ENCODE measurements around the gene HDAC2. TPM values are rescaled to one million over a fixed set of nuclear protein-coding genes. Genes with fewer than 3 reads are reported as not detected.
"Not testable (repeated sequence)": the region's sequence is repeated elsewhere in the genome, so short reads cannot be mapped to it uniquely, and the experiment has no call there.

Gene HDAC2
- total and polyA plus RNA-seq, 5 experiments from 2014 or later: 64.8 to 90.0 (median 80.2) TPM

GRCh38 chr6:113997116-113997515 lies 26.2 kb upstream of the HDAC2 start:
- no peak overlapping the region for H3K27ac Mint-ChIP-seq
- H3K9me3 Mint-ChIP-seq: peaks cover 0 to 8% (median 0%) of the 10 kb centered on the region in 9 donors
- H3K27me3 Mint-ChIP-seq: peaks cover 0 to 12% (median 4%) of the 10 kb centered on the region in 5 donors
- peaks cover 0 to 3% (median 0%) of the 10 kb centered on the region in 3 donors for H3K36me3 Mint-ChIP-seq
- POLR2A ChIA-PET: no interaction called here
- peaks cover 0 to 4% (median under 1%) of the 10 kb centered on the region in 4 donors for H3K4me1 Mint-ChIP-seq
- no peak overlapping the region for H3K4me3 Mint-ChIP-seq
- DNase-seq (no peak), ATAC-seq (no peak)

DNA sequence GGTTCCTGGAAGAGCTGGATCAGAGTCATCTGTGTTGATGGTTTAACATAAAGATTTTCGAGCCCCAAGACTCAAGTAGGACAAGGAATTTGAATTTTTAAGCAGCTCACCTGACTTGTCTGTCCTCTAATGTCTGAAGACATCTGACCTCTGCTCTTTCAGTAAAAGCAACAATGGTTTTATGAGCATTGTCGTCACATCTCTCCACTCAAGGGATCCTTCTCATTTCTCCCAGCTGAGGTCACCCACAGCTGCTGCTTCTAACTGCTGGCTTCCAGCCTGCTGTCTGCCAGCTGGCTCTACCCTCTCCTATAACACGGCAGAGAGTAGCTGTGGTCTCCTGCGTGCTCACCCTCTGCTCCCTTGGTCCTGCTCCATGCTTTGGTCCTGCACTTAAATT lies 24.7 kb upstream of the HDAC2 start:
- H3K4me3 Mint-ChIP-seq: no peak overlapping the region
- POLR2A ChIA-PET: no interaction called here
- no peak for ATAC-seq
- H3K27ac Mint-ChIP-seq: no peak overlapping the region
- peaks cover 0 to 4% (median under 1%) of the 10 kb centered on the region in 4 donors for H3K4me1 Mint-ChIP-seq
- H3K36me3 Mint-ChIP-seq: peaks cover 0 to 8% (median 0%) of the 10 kb centered on the region in 3 donors
- peaks cover 0 to 8% (median 0%) of the 10 kb centered on the region in 9 donors for H3K9me3 Mint-ChIP-seq
- peaks cover 0 to 7% (median 4%) of the 10 kb centered on the region in 5 donors for H3K27me3 Mint-ChIP-seq
- no peak for DNase-seq

DNA sequence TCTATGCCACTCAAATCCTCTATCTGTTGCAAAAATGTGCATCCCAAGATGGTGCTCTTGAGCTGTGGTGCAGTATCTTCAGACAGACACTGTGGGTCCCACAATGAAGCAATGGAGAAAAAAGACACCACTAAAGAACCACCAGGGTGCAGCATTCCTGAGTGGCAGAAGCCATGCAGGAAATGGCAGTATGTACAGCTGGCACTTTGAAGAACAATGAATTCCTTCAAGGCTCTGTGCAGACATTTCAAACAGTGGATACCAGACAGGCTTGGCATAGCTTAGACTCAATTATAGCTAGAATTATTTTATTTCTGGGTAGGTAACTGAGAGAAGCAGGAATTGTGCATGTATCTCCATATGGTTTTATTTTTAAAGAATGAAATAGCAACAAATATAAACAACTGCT lies 24.0 kb upstream of the HDAC2 start:
- no peak overlapping the region for H3K27ac Mint-ChIP-seq
- peaks cover 0 to 8% (median 0%) of the 10 kb centered on the region in 9 donors for H3K9me3 Mint-ChIP-seq
- ATAC-seq (peak; percentile 56 to 70), DNase-seq (peak in 3 of 10 donors; percentile 6 to 21 (median 6))
- peaks cover 0 to 7% (median 3%) of the 10 kb centered on the region in 5 donors for H3K27me3 Mint-ChIP-seq
- peaks cover 0 to 11% (median 0%) of the 10 kb centered on the region in 3 donors for H3K36me3 Mint-ChIP-seq
- no peak overlapping the region for H3K4me3 Mint-ChIP-seq
- peaks cover 0 to 4% (median under 1%) of the 10 kb centered on the region in 4 donors for H3K4me1 Mint-ChIP-seq
- POLR2A ChIA-PET: no interaction called here

DNA sequence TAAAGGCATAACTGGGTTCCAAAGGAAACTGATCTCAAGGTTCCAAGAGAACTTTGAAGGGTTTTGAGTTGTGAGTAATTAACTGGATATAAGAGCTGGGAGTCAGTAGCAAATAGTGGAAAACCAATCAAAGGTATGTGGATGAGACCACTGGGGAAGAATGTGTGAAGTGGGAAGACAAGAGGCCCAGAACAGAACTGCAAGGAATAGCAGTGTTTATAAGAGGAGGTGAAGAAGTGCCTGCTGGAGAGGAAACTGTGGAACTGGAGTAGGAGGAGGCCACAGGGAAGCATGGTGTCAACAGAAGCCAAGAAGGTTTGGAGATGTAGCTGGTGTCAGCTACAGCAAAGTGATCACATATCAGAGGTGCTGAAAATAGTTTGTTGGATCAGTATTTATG lies 18.7 kb upstream of the HDAC2 start:
- H3K36me3 Mint-ChIP-seq: peaks cover 0 to 14% (median 0%) of the 10 kb centered on the region in 3 donors
- DNase-seq (no peak), ATAC-seq (no peak)
- H3K4me1 Mint-ChIP-seq: peaks cover 0 to under 1% (median 0%) of the 10 kb centered on the region in 4 donors
- no peak overlapping the region for H3K4me3 Mint-ChIP-seq
- H3K9me3 Mint-ChIP-seq: peaks cover 0 to 7% (median 0%) of the 10 kb centered on the region in 9 donors
- no peak overlapping the region for H3K27ac Mint-ChIP-seq
- POLR2A ChIA-PET: no interaction called here
- peaks cover 3 to 11% (median 7%) of the 10 kb centered on the region in 5 donors for H3K27me3 Mint-ChIP-seq

DNA sequence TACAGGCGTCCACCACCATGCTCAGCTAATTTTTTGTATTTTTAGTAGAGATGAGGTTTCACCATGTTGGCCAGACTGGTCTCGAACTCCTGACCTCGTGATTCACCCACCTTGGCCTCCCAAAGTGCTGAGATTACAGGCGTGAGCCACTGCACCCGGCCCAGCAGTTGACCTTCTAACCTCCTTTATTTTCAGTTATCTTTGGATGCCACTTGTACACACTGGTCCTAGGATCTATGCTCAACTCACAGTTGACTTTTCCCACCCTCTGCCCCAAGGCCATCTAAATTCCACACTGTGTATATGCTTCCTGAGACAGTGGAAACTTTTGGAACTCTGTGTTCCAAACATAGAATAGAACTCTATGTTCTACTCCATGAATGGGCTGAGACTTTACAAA lies 11.7 kb upstream of the HDAC2 start:
- POLR2A ChIA-PET, H3K27me3 Mint-ChIP-seq, H3K27ac Mint-ChIP-seq, H3K36me3 Mint-ChIP-seq, H3K9me3 Mint-ChIP-seq, H3K4me3 Mint-ChIP-seq, H3K4me1 Mint-ChIP-seq, ATAC-seq, DNase-seq: not testable (repeated sequence)

DNA sequence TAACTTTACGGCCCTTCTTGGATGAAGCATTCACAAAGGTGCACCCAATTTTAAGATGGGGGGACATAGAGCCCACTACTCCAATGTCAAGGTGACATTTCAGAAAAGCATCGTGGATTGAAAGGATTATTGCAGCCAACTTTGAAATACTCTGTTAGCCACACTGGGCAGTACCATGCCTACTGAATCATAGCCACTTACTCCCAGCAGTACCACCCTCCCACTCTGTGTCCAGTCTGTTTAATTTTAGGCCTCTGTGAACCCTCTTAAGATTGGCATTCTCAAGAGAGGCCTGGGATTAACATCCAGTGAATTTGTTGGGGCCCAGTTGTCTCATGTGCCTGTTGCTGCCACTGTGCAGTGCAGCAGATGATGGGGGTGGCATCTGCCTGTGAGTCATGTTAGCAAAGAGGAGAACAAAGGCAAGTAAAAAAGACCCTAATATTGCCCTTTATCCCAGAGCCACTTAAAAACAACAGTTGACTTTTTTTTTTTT lies 11.2 kb upstream of the HDAC2 start:
- no peak overlapping the region for H3K4me3 Mint-ChIP-seq
- peaks cover 0 to 9% (median under 1%) of the 10 kb centered on the region in 4 donors for H3K4me1 Mint-ChIP-seq
- POLR2A ChIA-PET: no interaction called here
- no peak overlapping the region for H3K27ac Mint-ChIP-seq
- DNase-seq (no peak), ATAC-seq (no peak)
- no peaks in the 10 kb centered on the region for H3K36me3 Mint-ChIP-seq
- no peaks in the 10 kb centered on the region for H3K9me3 Mint-ChIP-seq
- H3K27me3 Mint-ChIP-seq: no peaks in the 10 kb centered on the region

GRCh38 chr6:113980937-113981554 lies 10.1 kb upstream of the HDAC2 start:
- H3K27me3 Mint-ChIP-seq: no peaks in the 10 kb centered on the region
- ATAC-seq (peak; percentile 65 to 67), DNase-seq (peak in 1 of 10 donors; percentile 8)
- peak overlapping the region in 1 of 10 donors; percentile 11 for H3K27ac Mint-ChIP-seq
- no peaks in the 10 kb centered on the region for H3K36me3 Mint-ChIP-seq
- no peak overlapping the region for H3K4me3 Mint-ChIP-seq
- no peaks in the 10 kb centered on the region for H3K9me3 Mint-ChIP-seq
- H3K4me1 Mint-ChIP-seq: peaks cover 0 to 9% (median under 1%) of the 10 kb centered on the region in 4 donors
- POLR2A ChIA-PET: interaction anchor here (1.9 kb wide), 1 partner anchor 10 kb away, joined by 6 read pairs; the partner anchor contains the start of gene HDAC2

- Mint-ChIP-seq H3K4me3 (no peak overlapping the region), H3K27ac (no peak overlapping the region), H3K9me3 (no peaks in the 10 kb centered on the region), H3K4me1 (peaks cover 0 to 9% (median under 1%) of the 10 kb centered on the region in 4 donors), H3K36me3 (no peaks in the 10 kb centered on the region), H3K27me3 (no peaks in the 10 kb centered on the region)
- ATAC-seq (no peak), DNase-seq (no peak)
- POLR2A ChIA-PET: interaction anchor here (1.9 kb wide), 1 partner anchor 9 kb away, joined by 6 read pairs; the partner anchor contains the start of gene HDAC2
Observed at GRCh38 chr6:113979937-113980336, 9.0 kb upstream of the HDAC2 start.

GRCh38 chr6:113978084-113978675 lies 7.2 kb upstream of the HDAC2 start:
- H3K27ac Mint-ChIP-seq: no peak overlapping the region
- no peak for DNase-seq
- H3K4me1 Mint-ChIP-seq: peaks cover 0 to 9% (median under 1%) of the 10 kb centered on the region in 4 donors
- no peak for ATAC-seq
- no peak overlapping the region for H3K4me3 Mint-ChIP-seq
- H3K9me3 Mint-ChIP-seq: no peaks in the 10 kb centered on the region
- POLR2A ChIA-PET: no interaction called here
- H3K27me3 Mint-ChIP-seq: no peaks in the 10 kb centered on the region
- peaks cover 0 to 2% (median 0%) of the 10 kb centered on the region in 3 donors for H3K36me3 Mint-ChIP-seq

- Mint-ChIP-seq H3K27ac (no peak overlapping the region), H3K4me1 (peaks cover 3 to 13% (median 8%) of the 10 kb centered on the region in 4 donors), H3K36me3 (peaks cover 0 to 2% (median 0%) of the 10 kb centered on the region in 3 donors), H3K9me3 (no peaks in the 10 kb centered on the region), H3K27me3 (no peaks in the 10 kb centered on the region), H3K4me3 (no peak overlapping the region)
- POLR2A ChIA-PET: no interaction called here
- no peak for ATAC-seq
- no peak for DNase-seq
Observed at GRCh38 chr6:113976806-113977205, 5.9 kb upstream of the HDAC2 start.

DNA sequence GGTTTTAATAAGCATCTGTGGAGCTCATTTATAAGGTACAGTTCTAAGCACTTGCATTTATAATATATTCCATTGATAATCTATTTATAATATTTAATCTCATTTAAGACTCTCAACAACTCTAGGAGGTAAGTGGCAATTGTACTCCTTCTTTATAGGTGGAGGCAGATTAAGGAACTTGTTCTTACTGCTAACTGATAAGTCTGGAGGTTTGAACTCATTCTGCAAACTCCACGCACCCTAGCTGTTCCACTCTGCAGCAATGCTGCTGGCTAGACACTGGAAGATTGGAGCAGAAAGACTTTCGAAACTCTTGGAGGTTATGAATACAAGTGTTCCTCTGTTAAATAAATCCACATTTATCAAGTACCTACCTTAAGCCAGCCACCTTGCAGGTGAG lies 793 bp upstream of the HDAC2 start:
- POLR2A ChIA-PET: interaction anchor here (1.2 to 1.7 kb wide), 2 partner anchors 8 to 13 kb away, joined by 3 to 6 read pairs; no protein-coding TSS in a partner anchor
- H3K27ac Mint-ChIP-seq: peak overlapping the region in 8 of 10 donors; percentile 40 to 99 (median 94)
- H3K36me3 Mint-ChIP-seq: peaks cover 0 to 2% (median 0%) of the 10 kb centered on the region in 3 donors
- DNase-seq (no peak), ATAC-seq (no peak)
- H3K4me3 Mint-ChIP-seq: peak overlapping the region; percentile 93 to 98 (median 96)
- no peaks in the 10 kb centered on the region for H3K27me3 Mint-ChIP-seq
- H3K9me3 Mint-ChIP-seq: no peaks in the 10 kb centered on the region
- peaks cover 19 to 44% (median 39%) of the 10 kb centered on the region in 4 donors for H3K4me1 Mint-ChIP-seq

DNA sequence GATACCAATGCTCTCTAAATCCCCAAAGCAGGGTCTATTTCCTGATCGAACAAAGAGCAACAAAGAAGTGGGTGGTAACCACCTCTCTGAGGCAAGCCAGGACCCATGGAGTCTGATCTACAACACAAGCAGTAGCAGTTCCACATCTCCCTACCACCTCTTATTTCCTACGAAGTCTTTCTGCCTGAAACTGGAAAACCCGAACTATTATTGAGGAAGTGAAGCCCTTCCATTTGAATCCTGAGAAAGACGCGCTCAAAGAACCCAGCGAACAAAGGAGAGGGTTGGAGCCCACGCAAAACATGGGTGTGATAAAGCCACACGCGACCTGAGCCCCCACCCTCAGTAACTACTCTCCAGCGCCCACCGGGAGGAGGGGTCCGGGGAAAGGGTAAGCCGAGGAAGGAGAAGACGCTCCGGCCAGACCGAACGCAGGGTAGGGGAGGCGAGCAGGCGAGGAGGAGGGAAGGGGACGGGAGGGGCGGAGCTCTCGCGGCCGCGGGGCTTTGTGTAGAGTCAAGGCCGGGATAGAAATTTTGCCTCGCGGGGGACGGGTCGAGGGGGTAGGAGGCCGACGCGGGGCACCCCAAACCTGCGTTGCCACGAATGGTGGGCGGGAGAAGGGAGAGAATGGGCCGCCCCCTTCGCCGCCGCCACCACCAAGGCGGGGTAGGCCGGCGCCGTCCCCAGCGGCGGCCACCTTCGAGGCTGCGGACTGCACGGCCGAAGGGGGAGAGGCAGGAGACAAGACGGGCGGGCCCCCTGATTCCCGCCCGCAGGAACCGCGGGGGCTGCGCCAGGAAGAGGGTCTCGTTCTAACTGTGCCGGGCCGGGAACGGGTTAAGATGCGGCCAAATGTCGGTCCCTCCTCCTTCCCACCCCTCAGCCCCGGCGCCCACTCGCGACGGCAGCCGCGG lies 802 bp downstream of the HDAC2 start:
- H3K9me3 Mint-ChIP-seq: no peaks in the 10 kb centered on the region
- H3K27me3 Mint-ChIP-seq: no peaks in the 10 kb centered on the region
- POLR2A ChIA-PET: interaction anchor here (0.5 to 1.7 kb wide), 2 partner anchors 10 to 22 kb away, joined by 3 to 6 read pairs; no protein-coding TSS in a partner anchor
- H3K4me1 Mint-ChIP-seq: peaks cover 22 to 59% (median 50%) of the 10 kb centered on the region in 4 donors
- peak overlapping the region; percentile 93 to 98 (median 96) for H3K4me3 Mint-ChIP-seq
- ATAC-seq: peak; percentile 43 to 53
- peak; percentile 16 to 76 (median 32) for DNase-seq
- H3K36me3 Mint-ChIP-seq: peaks cover 0 to 3% (median 0%) of the 10 kb centered on the region in 3 donors
- H3K27ac Mint-ChIP-seq: peak overlapping the region; percentile 92 to 99 (median 98)

All from naive thymus-derived CD8-positive, alpha-beta T cell (primary cell).